Measurements from ENCODE around the gene NPLOC4.

NPLOC4 gene

DNA sequence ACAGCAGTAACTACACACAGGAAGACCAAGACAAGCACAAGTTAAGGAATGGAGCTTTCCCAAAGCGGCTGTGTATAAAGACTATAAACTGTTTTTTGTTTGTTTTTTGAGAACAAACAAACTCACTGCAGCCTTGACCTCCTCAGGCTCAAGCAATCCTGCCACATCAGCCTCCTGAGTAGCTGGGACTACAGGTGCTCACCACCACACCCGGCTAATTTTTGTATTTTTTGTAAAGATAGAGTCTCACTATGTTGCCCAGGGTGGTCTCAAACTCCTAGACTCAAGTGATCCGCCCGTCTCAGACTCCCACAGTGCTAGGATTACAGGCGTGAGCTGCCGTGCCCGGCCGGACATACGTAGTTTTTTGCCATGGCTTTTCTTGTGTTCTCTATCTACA, 23.5 kb upstream of the NPLOC4 start:
- Histone ChIP-seq H3K4me1 (ENCODE audit: control insufficient read depth, low read depth, low read length) (peaks cover 4% of the 10 kb centered on the region), H3K9me3 (ENCODE audit: control insufficient read depth, low read depth, low read length) (no peaks in the 10 kb centered on the region)

GRCh38 chr17:81659038-81659437, 22.1 kb upstream of the NPLOC4 start:
- Histone ChIP-seq H3K9me3 (ENCODE audit: control insufficient read depth, low read depth, low read length) (no peaks in the 10 kb centered on the region), H3K27ac (ENCODE audit: low read length) (no peak overlapping the region), H3K27me3 (ENCODE audit: control insufficient read depth, insufficient read depth, low read length) (no peaks in the 10 kb centered on the region), H3K4me1 (ENCODE audit: control insufficient read depth, low read depth, low read length) (no peaks in the 10 kb centered on the region), H3K4me3 (ENCODE audit: low read length) (no peak overlapping the region), H3K9ac (ENCODE audit: low read length) (no peak overlapping the region), H3K36me3 (ENCODE audit: control insufficient read depth, low read depth, low read length) (no peaks in the 10 kb centered on the region)

More for the DNA sequence above, 23.5 kb upstream of the NPLOC4 start:
- no peaks in the 10 kb centered on the region for H3K36me3 ChIP-seq (ENCODE audit: control insufficient read depth, low read depth, low read length)
- H3K9ac ChIP-seq (ENCODE audit: low read length): no peak overlapping the region
- H3K27ac ChIP-seq (ENCODE audit: low read length): no peak overlapping the region
- no peak overlapping the region for H3K4me3 ChIP-seq (ENCODE audit: low read length)
- H3K27me3 ChIP-seq (ENCODE audit: control insufficient read depth, insufficient read depth, low read length): no peaks in the 10 kb centered on the region

- Histone ChIP-seq H3K4me1 (ENCODE audit: control insufficient read depth, low read depth, low read length) (peaks cover 6% of the 10 kb centered on the region), H3K27ac (ENCODE audit: low read length) (no peak overlapping the region), H3K9me3 (ENCODE audit: control insufficient read depth, low read depth, low read length) (no peaks in the 10 kb centered on the region), H3K36me3 (ENCODE audit: control insufficient read depth, low read depth, low read length) (no peaks in the 10 kb centered on the region), H3K4me3 (ENCODE audit: low read length) (no peak overlapping the region), H3K27me3 (ENCODE audit: control insufficient read depth, insufficient read depth, low read length) (no peaks in the 10 kb centered on the region), H3K9ac (ENCODE audit: low read length) (no peak overlapping the region)
These were observed 19.9 kb upstream of the NPLOC4 start for GRCh38 chr17:81656835-81657234.

DNA sequence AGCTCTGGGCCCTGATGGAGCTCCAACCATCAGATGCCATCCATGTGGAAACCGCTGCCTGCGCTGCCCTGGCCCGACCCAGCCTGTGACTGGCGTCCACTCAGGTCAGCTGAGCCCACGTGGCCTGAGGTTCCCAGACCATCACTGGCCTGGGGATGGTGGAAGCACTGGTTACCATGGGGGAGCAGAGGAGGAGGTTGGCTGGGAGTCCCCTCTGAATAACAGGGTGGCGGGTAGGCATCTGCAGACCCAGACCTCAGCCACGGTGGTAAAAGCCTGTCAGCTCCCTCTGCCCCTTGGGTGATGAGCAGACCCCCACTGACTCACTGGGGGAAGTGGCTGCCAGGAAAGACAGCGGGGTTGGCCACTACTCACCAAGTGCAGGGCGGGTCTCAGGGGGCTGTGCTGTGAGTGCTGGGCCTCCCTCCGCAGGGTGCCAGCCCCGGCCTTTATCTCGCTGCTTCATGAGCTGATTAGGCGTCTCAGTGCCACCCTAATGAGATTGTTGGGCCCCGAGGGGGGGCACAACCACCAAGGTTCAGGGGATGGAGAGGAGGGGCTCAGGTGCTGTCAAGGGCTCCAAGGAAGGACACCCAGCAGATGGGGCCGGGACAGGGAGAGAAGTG, 19.3 kb upstream of the NPLOC4 start, which contains the start of gene PDE6G:
TSS of gene PDE6G (minus strand) at position 425 of the 626 bp plus-strand sequence. CDS start 3,237 bp downstream, outside the sequence.
- H3K9me3 ChIP-seq (ENCODE audit: control insufficient read depth, low read depth, low read length): no peaks in the 10 kb centered on the region
- no peaks in the 10 kb centered on the region for H3K27me3 ChIP-seq (ENCODE audit: control insufficient read depth, insufficient read depth, low read length)
- H3K36me3 ChIP-seq (ENCODE audit: control insufficient read depth, low read depth, low read length): no peaks in the 10 kb centered on the region
- H3K27ac ChIP-seq (ENCODE audit: low read length): no peak within 1 kb of the TSS
- peaks cover 6% of the 10 kb centered on the region for H3K4me1 ChIP-seq (ENCODE audit: control insufficient read depth, low read depth, low read length)
- no peak within 1 kb of the TSS for H3K4me3 ChIP-seq (ENCODE audit: low read length)
- no peak within 1 kb of the TSS for H3K9ac ChIP-seq (ENCODE audit: low read length)

GRCh38 chr17:81655378-81656117, 18.6 kb upstream of the NPLOC4 start:
- no peak overlapping the region for H3K4me3 ChIP-seq (ENCODE audit: low read length)
- no peak overlapping the region for H3K9ac ChIP-seq (ENCODE audit: low read length)
- H3K36me3 ChIP-seq (ENCODE audit: control insufficient read depth, low read depth, low read length): no peaks in the 10 kb centered on the region
- no peaks in the 10 kb centered on the region for H3K27me3 ChIP-seq (ENCODE audit: control insufficient read depth, insufficient read depth, low read length)
- H3K27ac ChIP-seq (ENCODE audit: low read length): no peak overlapping the region
- H3K9me3 ChIP-seq (ENCODE audit: control insufficient read depth, low read depth, low read length): no peaks in the 10 kb centered on the region
- H3K4me1 ChIP-seq (ENCODE audit: control insufficient read depth, low read depth, low read length): peaks cover 6% of the 10 kb centered on the region

DNA sequence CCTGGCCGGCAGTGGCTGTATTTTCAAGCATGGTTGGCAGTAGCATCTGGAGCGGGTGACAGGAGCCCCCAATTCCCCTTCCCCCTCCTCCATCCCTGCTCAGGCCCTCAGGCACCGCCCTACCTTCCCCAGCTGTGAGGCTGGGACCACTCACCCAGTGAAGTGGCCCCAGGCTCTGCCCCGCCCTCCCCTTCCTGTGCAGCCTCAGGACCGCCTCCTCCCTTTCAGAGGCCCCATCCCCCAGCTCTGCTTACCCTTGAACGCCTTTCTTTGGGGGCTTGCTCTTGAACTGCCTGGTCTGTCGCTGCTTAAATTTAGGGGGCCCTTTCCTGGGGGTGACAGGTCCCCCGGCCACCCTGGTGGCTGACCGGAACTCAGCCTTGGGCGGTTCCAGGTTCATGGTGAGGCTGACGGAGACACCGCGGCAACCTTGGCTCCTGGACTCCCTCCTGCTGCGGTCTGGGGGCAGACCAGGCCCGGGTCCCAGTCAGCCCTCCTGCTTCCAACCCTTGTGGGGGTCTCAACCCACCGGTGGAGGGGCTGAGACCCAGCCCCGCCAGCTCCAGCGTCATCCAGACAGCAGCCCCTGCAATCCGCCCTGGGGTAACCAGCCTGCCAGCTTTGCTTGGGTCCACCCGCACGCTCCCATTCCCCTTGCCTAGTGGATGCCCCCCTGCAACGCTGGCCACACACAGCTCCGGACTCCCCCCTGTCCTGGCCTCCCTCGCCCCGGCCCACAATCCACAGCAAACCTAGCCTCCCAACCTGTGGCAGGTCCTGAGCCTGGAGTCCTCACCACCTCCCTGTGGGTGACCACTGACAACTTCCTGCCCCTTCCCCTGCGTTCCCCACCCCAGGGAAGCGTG, 16.2 kb upstream of the NPLOC4 start:
- Histone ChIP-seq H3K9ac (ENCODE audit: low read length) (no peak overlapping the region), H3K4me3 (ENCODE audit: low read length) (peak overlapping the region; percentile 42), H3K4me1 (ENCODE audit: control insufficient read depth, low read depth, low read length) (peaks cover 6% of the 10 kb centered on the region), H3K36me3 (ENCODE audit: control insufficient read depth, low read depth, low read length) (no peaks in the 10 kb centered on the region), H3K27me3 (ENCODE audit: control insufficient read depth, insufficient read depth, low read length) (peaks cover 12% of the 10 kb centered on the region), H3K27ac (ENCODE audit: low read length) (no peak overlapping the region), H3K9me3 (ENCODE audit: control insufficient read depth, low read depth, low read length) (no peaks in the 10 kb centered on the region)

DNA sequence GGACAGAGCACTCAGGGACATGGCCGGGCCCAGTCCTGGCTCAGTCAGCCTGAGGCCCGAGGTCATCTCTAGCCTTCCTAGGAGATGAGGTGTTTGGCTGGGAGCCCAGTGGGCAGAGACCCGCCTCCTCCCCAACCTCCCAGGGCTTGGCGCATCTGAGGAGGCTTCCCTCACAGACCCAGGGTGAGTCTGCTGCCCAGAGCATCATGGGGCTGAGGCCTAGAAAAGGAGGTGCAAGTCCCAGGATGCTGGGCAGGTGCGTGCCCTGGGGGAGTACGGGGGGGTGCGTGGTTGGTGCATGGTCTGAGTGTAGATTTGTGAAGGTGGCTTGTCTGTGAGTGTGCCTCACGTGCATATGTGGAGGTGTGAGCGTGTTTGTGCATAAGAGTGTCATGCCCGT, 14.8 kb upstream of the NPLOC4 start:
- Histone ChIP-seq H3K27ac (ENCODE audit: low read length) (no peak overlapping the region), H3K9ac (ENCODE audit: low read length) (no peak overlapping the region), H3K4me1 (ENCODE audit: control insufficient read depth, low read depth, low read length) (peaks cover 6% of the 10 kb centered on the region), H3K27me3 (ENCODE audit: control insufficient read depth, insufficient read depth, low read length) (peaks cover 26% of the 10 kb centered on the region), H3K36me3 (ENCODE audit: control insufficient read depth, low read depth, low read length) (no peaks in the 10 kb centered on the region), H3K9me3 (ENCODE audit: control insufficient read depth, low read depth, low read length) (no peaks in the 10 kb centered on the region), H3K4me3 (ENCODE audit: low read length) (no peak overlapping the region)

DNA sequence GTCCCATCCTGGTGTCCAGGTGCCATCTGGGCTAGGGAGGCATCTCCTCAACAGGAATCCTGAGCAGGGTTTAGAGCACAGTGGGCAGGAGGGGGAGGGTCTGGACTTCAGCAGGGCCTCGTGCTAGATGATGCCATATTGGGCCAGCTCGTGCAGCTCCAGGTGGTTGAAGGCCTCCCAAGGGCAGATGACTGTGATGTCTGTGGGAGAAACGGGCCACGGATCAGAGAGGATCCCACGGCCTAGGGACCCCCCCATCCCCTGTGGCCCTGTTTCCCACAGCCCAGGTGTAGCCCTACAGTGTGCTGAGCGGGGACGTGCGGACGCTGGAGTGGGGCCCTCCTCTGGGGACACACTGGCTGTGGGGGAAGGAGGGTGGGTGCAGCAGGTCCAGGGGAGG, 14.0 kb upstream of the NPLOC4 start:
- peaks cover 6% of the 10 kb centered on the region for H3K4me1 ChIP-seq (ENCODE audit: control insufficient read depth, low read depth, low read length)
- no peak overlapping the region for H3K27ac ChIP-seq (ENCODE audit: low read length)
- H3K4me3 ChIP-seq (ENCODE audit: low read length): no peak overlapping the region
- H3K27me3 ChIP-seq (ENCODE audit: control insufficient read depth, insufficient read depth, low read length): peaks cover 26% of the 10 kb centered on the region
- no peaks in the 10 kb centered on the region for H3K9me3 ChIP-seq (ENCODE audit: control insufficient read depth, low read depth, low read length)
- H3K36me3 ChIP-seq (ENCODE audit: control insufficient read depth, low read depth, low read length): no peaks in the 10 kb centered on the region
- H3K9ac ChIP-seq (ENCODE audit: low read length): no peak overlapping the region

DNA sequence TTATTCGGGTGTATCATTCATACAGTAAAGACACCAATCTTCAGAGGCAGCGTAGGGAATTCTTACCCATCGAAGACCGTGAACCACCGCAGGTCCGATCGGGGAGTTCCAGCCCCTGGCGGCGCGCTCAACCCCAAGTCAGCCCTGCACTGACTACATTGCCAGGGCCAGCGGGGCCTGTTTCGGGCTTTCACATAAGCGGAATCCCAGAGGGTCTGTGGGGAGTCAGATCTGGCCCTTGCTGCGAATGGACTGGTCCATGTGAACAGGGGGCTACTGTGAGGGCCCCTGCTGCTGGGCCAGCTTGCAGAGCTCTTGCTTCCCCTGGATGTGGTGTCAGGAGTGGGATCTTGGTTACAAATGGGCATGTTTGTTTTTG, 11.8 kb upstream of the NPLOC4 start:
- Histone ChIP-seq H3K4me3 (ENCODE audit: low read length) (no peak overlapping the region), H3K27ac (ENCODE audit: low read length) (no peak overlapping the region), H3K36me3 (ENCODE audit: control insufficient read depth, low read depth, low read length) (no peaks in the 10 kb centered on the region), H3K4me1 (ENCODE audit: control insufficient read depth, low read depth, low read length) (peaks cover 6% of the 10 kb centered on the region), H3K9me3 (ENCODE audit: control insufficient read depth, low read depth, low read length) (no peaks in the 10 kb centered on the region), H3K9ac (ENCODE audit: low read length) (no peak overlapping the region), H3K27me3 (ENCODE audit: control insufficient read depth, insufficient read depth, low read length) (peaks cover 26% of the 10 kb centered on the region)

GRCh38 chr17:81648013-81648706, 11.2 kb upstream of the NPLOC4 start:
- no peak overlapping the region for H3K4me3 ChIP-seq (ENCODE audit: low read length)
- peaks cover 26% of the 10 kb centered on the region for H3K27me3 ChIP-seq (ENCODE audit: control insufficient read depth, insufficient read depth, low read length)
- no peaks in the 10 kb centered on the region for H3K36me3 ChIP-seq (ENCODE audit: control insufficient read depth, low read depth, low read length)
- H3K4me1 ChIP-seq (ENCODE audit: control insufficient read depth, low read depth, low read length): peaks cover under 1% of the 10 kb centered on the region
- H3K9ac ChIP-seq (ENCODE audit: low read length): no peak overlapping the region
- no peak overlapping the region for H3K27ac ChIP-seq (ENCODE audit: low read length)
- no peaks in the 10 kb centered on the region for H3K9me3 ChIP-seq (ENCODE audit: control insufficient read depth, low read depth, low read length)

GRCh38 chr17:81647640-81648012, 10.7 kb upstream of the NPLOC4 start:
- Histone ChIP-seq H3K4me1 (ENCODE audit: control insufficient read depth, low read depth, low read length) (no peaks in the 10 kb centered on the region), H3K9ac (ENCODE audit: low read length) (no peak overlapping the region), H3K27me3 (ENCODE audit: control insufficient read depth, insufficient read depth, low read length) (peaks cover 26% of the 10 kb centered on the region), H3K27ac (ENCODE audit: low read length) (no peak overlapping the region), H3K9me3 (ENCODE audit: control insufficient read depth, low read depth, low read length) (no peaks in the 10 kb centered on the region), H3K36me3 (ENCODE audit: control insufficient read depth, low read depth, low read length) (no peaks in the 10 kb centered on the region), H3K4me3 (ENCODE audit: low read length) (no peak overlapping the region)

Measured in iPS-18a (cell line).